ENCODE measurements around the gene CSNK1D. TPM values are rescaled to one million over a fixed set of nuclear protein-coding genes. Genes with fewer than 3 reads are reported as not detected.

Gene CSNK1D
- total and polyA plus RNA-seq, 4 donors, result 35.2 to 144 (median 89.1) TPM

DNA sequence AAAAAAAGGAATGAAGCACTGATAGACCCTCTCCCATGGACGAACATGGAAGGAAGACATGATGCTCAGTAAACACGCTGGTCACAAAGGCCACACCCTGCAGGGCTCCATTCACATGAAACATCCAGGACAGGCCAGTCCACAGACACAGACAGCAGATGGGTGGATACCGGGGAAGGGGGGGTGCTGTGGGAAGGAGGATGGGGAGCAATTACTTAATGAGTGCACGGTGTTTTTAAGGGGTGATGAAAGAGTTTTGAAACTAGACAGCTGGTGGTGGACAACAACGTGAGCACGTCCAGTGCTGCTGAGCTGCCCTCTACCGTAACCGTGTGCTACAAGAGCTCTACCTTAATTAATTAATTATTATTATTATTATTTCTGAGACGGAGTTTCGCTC lies 50.7 kb downstream of the CSNK1D start:
- no peak overlapping the region for H3K4me3 ChIP-seq (ENCODE audit: low read depth, low read length)
- H3K4me1 ChIP-seq (ENCODE audit: control insufficient read depth, insufficient read depth, low read length), result no peaks in the 10 kb centered on the region
- H3K9me3 ChIP-seq (ENCODE audit: control insufficient read depth, insufficient read depth, low read length), result no peaks in the 10 kb centered on the region
- no peak overlapping the region for H3K27ac ChIP-seq (ENCODE audit: low read depth, low read length)
- no peaks in the 10 kb centered on the region for H3K36me3 ChIP-seq (ENCODE audit: control insufficient read depth, insufficient read depth, low read length)
- H3K27me3 ChIP-seq (ENCODE audit: control insufficient read depth, insufficient read depth, low read length), result peaks cover 9% of the 10 kb centered on the region
- WGBS (ENCODE audit: insufficient coverage), result 72% methylated on average over 3 of the region's 10 CpGs
- no peak for DNase-seq (ENCODE audit: low read depth in 4 of 6, low spot score in 6 of 6)

DNA sequence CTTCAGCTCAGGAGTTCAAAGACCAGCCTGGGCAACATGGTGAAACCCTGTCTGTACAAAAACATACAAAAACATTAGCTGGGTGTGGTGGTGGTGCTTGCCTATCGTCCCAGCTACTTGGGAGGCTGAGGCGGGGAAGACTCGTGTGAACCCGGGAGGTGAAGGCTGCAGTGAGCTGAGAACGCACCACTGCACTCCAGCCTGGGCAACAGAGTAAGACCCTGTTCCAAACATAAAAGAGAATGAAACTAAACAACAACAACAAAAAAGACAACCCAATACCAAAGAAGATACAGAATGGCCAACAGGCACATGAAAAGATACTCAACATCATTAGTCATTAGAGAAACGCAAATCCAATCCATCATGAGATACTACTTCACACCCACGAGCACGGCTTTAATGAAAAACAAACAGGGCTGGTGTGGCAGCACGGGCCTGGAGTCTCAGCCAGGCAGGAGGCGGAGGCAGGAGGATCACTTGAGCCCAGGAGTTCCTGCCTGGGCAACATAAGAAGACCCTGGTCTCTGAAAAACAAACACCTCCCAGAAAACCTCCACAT lies 52.1 kb downstream of the CSNK1D start:
- Histone ChIP-seq H3K4me3 (ENCODE audit: low read depth, low read length) (no peak overlapping the region), H3K9me3 (ENCODE audit: control insufficient read depth, insufficient read depth, low read length) (no peaks in the 10 kb centered on the region), H3K27me3 (ENCODE audit: control insufficient read depth, insufficient read depth, low read length) (no peaks in the 10 kb centered on the region), H3K27ac (ENCODE audit: low read depth, low read length) (no peak overlapping the region), H3K36me3 (ENCODE audit: control insufficient read depth, insufficient read depth, low read length) (no peaks in the 10 kb centered on the region), H3K4me1 (ENCODE audit: control insufficient read depth, insufficient read depth, low read length) (peaks cover 7% of the 10 kb centered on the region)
- 65% methylated on average over 10 of the region's 10 CpGs for WGBS (ENCODE audit: insufficient coverage)
- DNase-seq (ENCODE audit: low read depth in 4 of 6, low spot score in 6 of 6), result no peak

DNA sequence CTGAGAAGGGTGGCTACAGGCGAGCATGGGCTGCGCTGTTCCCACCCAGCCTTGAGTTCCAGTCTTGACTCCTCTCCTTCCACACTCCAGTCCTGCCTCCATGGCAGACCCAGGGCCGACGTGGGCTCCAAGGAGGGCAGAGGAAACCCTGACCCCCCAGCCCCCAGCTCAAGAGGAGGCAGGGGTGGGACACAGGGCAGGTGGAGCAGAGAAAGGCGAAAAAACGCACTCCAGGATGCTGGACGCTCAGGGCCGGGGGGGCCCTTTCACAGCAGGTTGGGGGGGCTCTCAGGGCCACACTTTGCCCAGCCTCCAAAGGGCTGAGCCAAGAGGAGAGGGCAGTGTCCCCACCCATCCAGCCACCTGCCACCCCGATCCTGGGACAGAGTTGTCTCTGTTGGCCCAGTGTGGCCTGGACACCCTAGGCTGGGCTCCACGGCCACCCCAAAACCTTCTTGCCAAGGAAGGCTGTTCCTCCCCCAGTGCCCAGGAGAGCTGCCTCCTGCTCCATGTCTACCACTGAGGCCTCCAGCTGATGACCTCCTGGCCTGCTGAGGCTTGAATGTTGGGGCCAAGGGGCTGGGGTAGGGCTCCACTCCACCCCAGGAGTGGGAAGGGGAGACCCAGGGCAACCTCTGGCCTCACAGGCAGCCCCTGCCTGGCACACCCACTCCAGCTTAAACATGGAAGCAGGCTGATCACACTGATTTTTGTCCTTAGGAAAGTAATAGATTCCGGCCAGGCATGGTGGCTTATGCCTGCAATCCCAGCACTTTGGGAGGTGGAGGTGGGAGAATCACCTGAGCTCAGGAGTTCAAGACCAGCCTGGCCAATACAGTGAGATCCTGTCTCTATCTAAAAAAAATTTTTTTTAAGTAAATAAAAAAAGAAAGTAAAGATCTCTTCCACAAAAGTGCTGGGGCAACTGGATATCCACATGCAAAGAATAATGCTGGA lies 53.5 kb downstream of the CSNK1D start:
- Histone ChIP-seq H3K4me3 (ENCODE audit: low read depth, low read length) (no peak overlapping the region), H3K9me3 (ENCODE audit: control insufficient read depth, insufficient read depth, low read length) (no peaks in the 10 kb centered on the region), H3K27ac (ENCODE audit: low read depth, low read length) (no peak overlapping the region), H3K4me1 (ENCODE audit: control insufficient read depth, insufficient read depth, low read length) (peaks cover 10% of the 10 kb centered on the region), H3K36me3 (ENCODE audit: control insufficient read depth, insufficient read depth, low read length) (no peaks in the 10 kb centered on the region), H3K27me3 (ENCODE audit: control insufficient read depth, insufficient read depth, low read length) (no peaks in the 10 kb centered on the region)
- no peak for DNase-seq (ENCODE audit: low read depth in 4 of 6, low spot score in 6 of 6)
- 91% methylated on average over 11 of the region's 11 CpGs for WGBS (ENCODE audit: insufficient coverage)

- Histone ChIP-seq H3K9me3 (ENCODE audit: control insufficient read depth, insufficient read depth, low read length) (no peaks in the 10 kb centered on the region), H3K27ac (ENCODE audit: low read depth, low read length) (no peak overlapping the region), H3K4me1 (ENCODE audit: control insufficient read depth, insufficient read depth, low read length) (peaks cover 11% of the 10 kb centered on the region), H3K4me3 (ENCODE audit: low read depth, low read length) (no peak overlapping the region), H3K27me3 (ENCODE audit: control insufficient read depth, insufficient read depth, low read length) (no peaks in the 10 kb centered on the region), H3K36me3 (ENCODE audit: control insufficient read depth, insufficient read depth, low read length) (no peaks in the 10 kb centered on the region)
- DNase-seq (ENCODE audit: low read depth in 4 of 6, low spot score in 6 of 6), result no peak
- 81% methylated on average over 5 of the region's 7 CpGs for WGBS (ENCODE audit: insufficient coverage)
These were observed 54.4 kb downstream of the CSNK1D start for GRCh38 chr17:82219083-82219482.

GRCh38 chr17:82218349-82219075 lies 55.0 kb downstream of the CSNK1D start:
- WGBS (ENCODE audit: insufficient coverage), result 90% methylated on average over 31 of the region's 32 CpGs
- H3K36me3 ChIP-seq (ENCODE audit: control insufficient read depth, insufficient read depth, low read length), result no peaks in the 10 kb centered on the region
- H3K27ac ChIP-seq (ENCODE audit: low read depth, low read length), result no peak overlapping the region
- no peak overlapping the region for H3K4me3 ChIP-seq (ENCODE audit: low read depth, low read length)
- H3K9me3 ChIP-seq (ENCODE audit: control insufficient read depth, insufficient read depth, low read length), result no peaks in the 10 kb centered on the region
- peaks cover 16% of the 10 kb centered on the region for H3K4me1 ChIP-seq (ENCODE audit: control insufficient read depth, insufficient read depth, low read length)
- DNase-seq (ENCODE audit: low read depth in 4 of 6, low spot score in 6 of 6), result no peak
- no peaks in the 10 kb centered on the region for H3K27me3 ChIP-seq (ENCODE audit: control insufficient read depth, insufficient read depth, low read length)

GRCh38 chr17:82217530-82218204 lies 55.8 kb downstream of the CSNK1D start:
- H3K36me3 ChIP-seq (ENCODE audit: control insufficient read depth, insufficient read depth, low read length), result no peaks in the 10 kb centered on the region
- 74% methylated on average over 20 of the region's 21 CpGs for WGBS (ENCODE audit: insufficient coverage)
- H3K9me3 ChIP-seq (ENCODE audit: control insufficient read depth, insufficient read depth, low read length), result no peaks in the 10 kb centered on the region
- peaks cover 20% of the 10 kb centered on the region for H3K4me1 ChIP-seq (ENCODE audit: control insufficient read depth, insufficient read depth, low read length)
- no peak overlapping the region for H3K27ac ChIP-seq (ENCODE audit: low read depth, low read length)
- no peak for DNase-seq (ENCODE audit: low read depth in 4 of 6, low spot score in 6 of 6)
- H3K27me3 ChIP-seq (ENCODE audit: control insufficient read depth, insufficient read depth, low read length), result no peaks in the 10 kb centered on the region
- H3K4me3 ChIP-seq (ENCODE audit: low read depth, low read length), result no peak overlapping the region

- H3K27me3 ChIP-seq (ENCODE audit: control insufficient read depth, insufficient read depth, low read length), result no peaks in the 10 kb centered on the region
- no peak for DNase-seq (ENCODE audit: low read depth in 4 of 6, low spot score in 6 of 6)
- 84% methylated on average over 11 of the region's 12 CpGs for WGBS (ENCODE audit: insufficient coverage)
- peaks cover 20% of the 10 kb centered on the region for H3K4me1 ChIP-seq (ENCODE audit: control insufficient read depth, insufficient read depth, low read length)
- no peak overlapping the region for H3K4me3 ChIP-seq (ENCODE audit: low read depth, low read length)
- H3K36me3 ChIP-seq (ENCODE audit: control insufficient read depth, insufficient read depth, low read length), result no peaks in the 10 kb centered on the region
- H3K9me3 ChIP-seq (ENCODE audit: control insufficient read depth, insufficient read depth, low read length), result no peaks in the 10 kb centered on the region
- no peak overlapping the region for H3K27ac ChIP-seq (ENCODE audit: low read depth, low read length)
These were observed 56.4 kb downstream of the CSNK1D start for GRCh38 chr17:82217120-82217529.

DNA sequence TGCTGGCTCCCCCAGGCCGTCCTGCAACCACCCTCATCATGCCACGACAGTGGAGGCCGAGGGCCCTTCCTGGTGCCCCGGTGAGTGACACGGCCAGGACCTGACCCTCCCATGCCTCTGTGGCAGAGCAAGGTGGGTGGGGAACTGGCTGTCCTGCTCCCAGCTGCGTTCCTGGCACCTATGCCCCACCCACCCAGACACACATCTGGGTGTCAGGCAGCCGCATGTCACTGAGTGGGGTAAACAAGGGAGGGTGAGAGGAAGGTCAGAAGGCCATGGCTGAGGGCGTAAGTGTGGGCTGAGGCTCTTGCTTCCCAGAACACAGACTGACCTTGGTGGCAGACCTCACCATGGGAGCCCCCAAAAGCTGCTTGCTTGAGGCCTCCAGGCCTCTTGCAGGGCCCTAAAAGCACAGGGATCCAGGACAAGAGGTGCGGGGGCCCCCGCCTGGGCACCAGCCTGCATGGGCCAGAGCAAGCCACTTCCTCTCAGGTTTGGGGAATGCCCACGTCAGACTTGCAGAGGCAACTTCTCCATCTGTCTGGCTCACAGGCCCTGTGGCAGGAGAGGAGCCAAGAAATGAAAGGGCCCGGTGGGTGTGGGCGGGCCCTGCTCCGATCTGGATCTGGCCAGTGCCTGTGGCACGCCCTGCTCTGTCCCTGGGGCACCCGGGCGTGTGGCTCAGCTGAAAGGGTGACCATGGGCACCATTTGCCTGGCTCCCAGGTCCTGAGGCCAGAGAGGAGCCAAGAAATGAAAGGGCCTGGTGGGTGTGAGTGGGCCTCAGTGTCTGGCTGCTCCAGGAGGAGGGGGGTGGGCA lies 57.0 kb downstream of the CSNK1D start:
- peaks cover 27% of the 10 kb centered on the region for H3K4me1 ChIP-seq (ENCODE audit: control insufficient read depth, insufficient read depth, low read length)
- no peak overlapping the region for H3K4me3 ChIP-seq (ENCODE audit: low read depth, low read length)
- H3K27me3 ChIP-seq (ENCODE audit: control insufficient read depth, insufficient read depth, low read length), result no peaks in the 10 kb centered on the region
- H3K9me3 ChIP-seq (ENCODE audit: control insufficient read depth, insufficient read depth, low read length), result no peaks in the 10 kb centered on the region
- H3K27ac ChIP-seq (ENCODE audit: low read depth, low read length), result peak overlapping the region; percentile 40
- no peaks in the 10 kb centered on the region for H3K36me3 ChIP-seq (ENCODE audit: control insufficient read depth, insufficient read depth, low read length)
- 73% methylated on average over 12 of the region's 17 CpGs for WGBS (ENCODE audit: insufficient coverage)
- DNase-seq (ENCODE audit: low read depth in 4 of 6, low spot score in 6 of 6), result no peak

DNA sequence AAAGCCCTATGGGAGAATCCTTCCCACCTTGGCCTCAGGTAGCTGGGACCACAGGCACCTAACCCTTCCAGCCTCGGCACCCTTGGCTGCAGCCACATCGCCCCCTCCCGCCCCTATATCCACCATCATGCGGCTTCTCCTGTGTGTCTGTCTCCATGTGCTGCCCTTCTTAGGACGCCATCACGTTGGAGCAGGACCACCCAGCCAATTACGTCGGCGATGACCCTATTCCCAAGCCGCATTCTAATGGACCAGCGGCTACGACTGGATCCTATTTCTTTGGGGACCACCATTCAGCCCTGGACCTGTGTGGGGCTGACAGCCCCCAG lies 57.6 kb downstream of the CSNK1D start:
- Histone ChIP-seq H3K9me3 (ENCODE audit: control insufficient read depth, insufficient read depth, low read length) (no peaks in the 10 kb centered on the region), H3K4me1 (ENCODE audit: control insufficient read depth, insufficient read depth, low read length) (peaks cover 29% of the 10 kb centered on the region), H3K4me3 (ENCODE audit: low read depth, low read length) (no peak overlapping the region), H3K36me3 (ENCODE audit: control insufficient read depth, insufficient read depth, low read length) (no peaks in the 10 kb centered on the region), H3K27me3 (ENCODE audit: control insufficient read depth, insufficient read depth, low read length) (no peaks in the 10 kb centered on the region), H3K27ac (ENCODE audit: low read depth, low read length) (no peak overlapping the region)
- 80% methylated on average over 12 of the region's 12 CpGs for whole genome bisulfite sequencing (ENCODE audit: insufficient coverage)
- DNase-seq (ENCODE audit: low read depth in 4 of 6, low spot score in 6 of 6), result no peak

Data from spinal cord (tissue), 10 donors.